Lower leg skin (tissue), 4 donors: Measurements from ENCODE around the gene SDHC. TPM values are rescaled to one million over a fixed set of nuclear protein-coding genes. Genes with fewer than 3 reads are reported as not detected.

Experiments used
- total RNA-seq, 4 donors: library from RNA; depleted of rRNA; stranded (reverse); fragments of >200 nt; gene quantifications; one replicate each; pipeline ENCODE4 v1.1.0, GENCODE V29; 2016

The SDHC gene
- total RNA-seq, 4 donors from 2014 or later, result 20.6 to 107 (median 52.2) TPM

Other genes with a start within 250 kb of the SDHC start
- gene ARHGAP30, start 244.5 kb upstream of the SDHC start, total RNA-seq, result 10 to 100 TPM in 2 of 4 donors, 1 to 10 TPM in 2; 8.5 to 14.8 (median 9.9) TPM
- gene NECTIN4, start 224.8 kb upstream of the SDHC start, total RNA-seq, result 100 to 1,000 TPM; 176 to 239 (median 208) TPM
- gene KLHDC9, start 216.0 kb upstream of the SDHC start, total RNA-seq, result 1 to 10 TPM in 2 of 4 donors, under 1 TPM in 2; 0.42 to 4.2 (median 1.9) TPM
- 10 to 100 TPM; 19.3 to 24.7 (median 22.4) TPM for gene PFDN2, start 196.3 kb upstream of the SDHC start, total RNA-seq
- gene NIT1, start 196.3 kb upstream of the SDHC start, total RNA-seq, result 10 to 100 TPM; 26.6 to 35.8 (median 30.2) TPM
- gene DEDD, start 181.7 kb upstream of the SDHC start, total RNA-seq, result 10 to 100 TPM; 26.6 to 38.2 (median 29.6) TPM
- gene UFC1, start 160.4 kb upstream of the SDHC start, total RNA-seq, result 100 to 1,000 TPM in 1 of 4 donors, 10 to 100 TPM in 3; 42.0 to 100 (median 82.5) TPM
- 10 to 100 TPM; 13.7 to 28.8 (median 25.3) TPM for gene USP21, start 154.9 kb upstream of the SDHC start, total RNA-seq
- 10 to 100 TPM; 16.7 to 46.5 (median 24.8) TPM for gene PPOX, start 148.0 kb upstream of the SDHC start, total RNA-seq
- 10 to 100 TPM; 40.9 to 49.9 (median 44.0) TPM for gene B4GALT3, start 136.9 kb upstream of the SDHC start, total RNA-seq
- 10 to 100 TPM in 1 of 4 donors, 1 to 10 TPM in 2, under 1 TPM in 1; 0.20 to 15.3 (median 4.2) TPM for gene ADAMTS4, start 115.3 kb upstream of the SDHC start, total RNA-seq
- gene NDUFS2, start 112.0 kb upstream of the SDHC start, total RNA-seq, result 100 to 1,000 TPM in 3 of 4 donors, 10 to 100 TPM in 1; 88.7 to 127 (median 106) TPM
- gene FCER1G, start 99.1 kb upstream of the SDHC start, total RNA-seq, result 10 to 100 TPM in 2 of 4 donors, 1 to 10 TPM in 2; 5.0 to 31.9 (median 17.9) TPM
- gene APOA2, start 90.8 kb upstream of the SDHC start, total RNA-seq, result not detected
- 10 to 100 TPM in 1 of 4 donors, 1 to 10 TPM in 3; 3.8 to 11.9 (median 7.7) TPM for gene TOMM40L, start 88.3 kb upstream of the SDHC start, total RNA-seq
- gene NR1I3, start 76.2 kb upstream of the SDHC start, total RNA-seq, result 1 to 10 TPM in 1 of 4 donors, not detected in 3; 2.1 TPM
- 1 to 10 TPM in 3 of 4 donors, under 1 TPM in 1; 0.80 to 9.1 (median 4.6) TPM for gene PCP4L1, start 55.6 kb upstream of the SDHC start, total RNA-seq
- gene MPZ, start 4.4 kb upstream of the SDHC start, total RNA-seq, result 1 to 10 TPM in 3 of 4 donors, under 1 TPM in 1; 0.84 to 8.7 (median 4.5) TPM
- gene CFAP126, start 53.5 kb downstream of the SDHC start, total RNA-seq, result not detected
- gene FCGR2A, start 191.1 kb downstream of the SDHC start, total RNA-seq, result 10 to 100 TPM in 1 of 4 donors, 1 to 10 TPM in 3; 5.7 to 14.2 (median 8.4) TPM
- 1 to 10 TPM; 2.0 to 5.0 (median 4.5) TPM for gene HSPA6, start 210.2 kb downstream of the SDHC start, total RNA-seq
- 1 to 10 TPM; 1.9 to 8.6 (median 3.5) TPM for gene FCGR3A, start 235.4 kb downstream of the SDHC start, total RNA-seq